Suprapubic skin (tissue), 4 donors: ENCODE measurements around the gene PIK3R2. TPM values are rescaled to one million over a fixed set of nuclear protein-coding genes. Genes with fewer than 3 reads are reported as not detected.

Experiments used
- DNase-seq, 2 donors: peaks; one replicate each; pipeline ENCODE4 v3.0.0-alpha.2; 2019; ENCODE audit warnings: low spot score in 2 of 2
- H3K27ac ChIP-seq: fragments of 200-600 bp; sonication (generic); one replicate; pipeline ENCODE4 v1.5.1; 2019
- H3K27me3 ChIP-seq: fragments of 200-600 bp; sonication (generic); one replicate; pipeline ENCODE4 v1.5.1; 2019
- H3K36me3 ChIP-seq: fragments of 200-600 bp; sonication (generic); one replicate; pipeline ENCODE4 v1.5.1; 2019
- H3K4me1 ChIP-seq: fragments of 200-600 bp; sonication (generic); one replicate; pipeline ENCODE4 v1.5.1; 2019
- H3K4me3 ChIP-seq: fragments of 200-600 bp; sonication (generic); one replicate; pipeline ENCODE4 v1.5.1; 2019; ENCODE audit warnings: mild to moderate bottlenecking
- H3K9me3 ChIP-seq: fragments of 200-600 bp; sonication (generic); one replicate; pipeline ENCODE4 v1.5.1; 2019
- CTCF ChIP-seq, 2 donors: fragments of 200-600 bp in 1 of 2; fragments of 450-650 bp in 1 of 2; sonication (generic) in 1 of 2; IDR thresholded peaks; one replicate each; pipeline ENCODE4 v1.5.1; 2016 to 2019; ENCODE audit warnings: antibody characterized with exemption in 2 of 2, mild to moderate bottlenecking in 1 of 2, moderate library complexity in 1 of 2
- EP300 ChIP-seq: sonication (generic); formaldehyde crosslinking; IDR thresholded peaks from one replicate; pipeline ENCODE4 v1.6.1; 2017; ENCODE audit warnings: antibody characterized with exemption
- POLR2A ChIP-seq, 2 donors: fragments of 450-650 bp; IDR thresholded peaks; one replicate each; pipeline ENCODE4 v1.6.1; 2017; ENCODE audit warnings: antibody characterized with exemption in 2 of 2, mild to moderate bottlenecking in 2 of 2, moderate library complexity in 2 of 2
- POLR2AphosphoS5 ChIP-seq, 3 donors: sonication (generic); formaldehyde crosslinking; IDR thresholded peaks; one replicate each; pipeline ENCODE4 v1.6.1; 2017; ENCODE audit warnings: antibody characterized with exemption in 3 of 3
- WGBS: methylation state at CpG from one replicate; pipeline ENCODE4 v1.1.5; 2018; 5-methylcytosine and 5-hydroxymethylcytosine counted together
- total RNA-seq, 4 donors: library from RNA; depleted of rRNA; stranded (reverse); fragments of >200 nt; gene quantifications; one replicate each; pipeline ENCODE4 v1.1.0, GENCODE V29; 2016

PIK3R2 gene
- total RNA-seq, 4 donors from 2014 or later = 14.1 to 25.9 (median 19.5) TPM

GRCh38 chr19:18109341-18109732 is 43.6 kb upstream of the PIK3R2 start:
- TF ChIP-seq POLR2A (IDR thresholded peaks at IDR 0.05) = no peak
- TF ChIP-seq POLR2AphosphoS5 (IDR thresholded peaks at IDR 0.05) = no peak
- TF ChIP-seq EP300 = no peak
- TF ChIP-seq CTCF (IDR thresholded peaks at IDR 0.05) = no peak
- no peaks in the 10 kb centered on the region for H3K36me3 ChIP-seq
- no peak for DNase-seq
- no peaks in the 10 kb centered on the region for H3K27me3 ChIP-seq
- H3K4me3 ChIP-seq = peak overlapping the region; percentile 74
- 86% methylated on average over 8 of the region's 12 CpGs for WGBS
- H3K27ac ChIP-seq = no peak overlapping the region
- H3K4me1 ChIP-seq = peaks cover 24% of the 10 kb centered on the region
- H3K9me3 ChIP-seq = no peaks in the 10 kb centered on the region

GRCh38 chr19:18109733-18110608 is 43.0 kb upstream of the PIK3R2 start:
- peaks cover 19% of the 10 kb centered on the region for H3K4me1 ChIP-seq
- 17% methylated on average over 14 of the region's 92 CpGs for WGBS

GRCh38 chr19:18110609-18111232 is 42.2 kb upstream of the PIK3R2 start:
- H3K36me3 ChIP-seq = no peaks in the 10 kb centered on the region
- no peak for DNase-seq
- WGBS = 35% methylated on average over 15 of the region's 22 CpGs
- no peaks in the 10 kb centered on the region for H3K27me3 ChIP-seq
- TF ChIP-seq POLR2A (IDR thresholded peaks at IDR 0.05) (no peak), EP300 (no peak), POLR2AphosphoS5 (IDR thresholded peaks at IDR 0.05) (no peak), CTCF (IDR thresholded peaks at IDR 0.05) (no peak)
- peak overlapping the region; percentile 74 for H3K4me3 ChIP-seq
- no peaks in the 10 kb centered on the region for H3K9me3 ChIP-seq
- peaks cover 19% of the 10 kb centered on the region for H3K4me1 ChIP-seq
- H3K27ac ChIP-seq = peak overlapping the region; percentile 5

More at GRCh38 chr19:18109733-18110608, 43.0 kb upstream of the PIK3R2 start:
- TF ChIP-seq EP300 (no peak), CTCF (IDR thresholded peaks at IDR 0.05) (no peak), POLR2AphosphoS5 (IDR thresholded peaks at IDR 0.05) (no peak), POLR2A (IDR thresholded peaks at IDR 0.05) (no peak)
- no peaks in the 10 kb centered on the region for H3K36me3 ChIP-seq
- H3K27ac ChIP-seq = peak overlapping the region; percentile 32
- peak overlapping the region; percentile 74 for H3K4me3 ChIP-seq
- no peaks in the 10 kb centered on the region for H3K9me3 ChIP-seq
- no peaks in the 10 kb centered on the region for H3K27me3 ChIP-seq
- no peak for DNase-seq

DNA sequence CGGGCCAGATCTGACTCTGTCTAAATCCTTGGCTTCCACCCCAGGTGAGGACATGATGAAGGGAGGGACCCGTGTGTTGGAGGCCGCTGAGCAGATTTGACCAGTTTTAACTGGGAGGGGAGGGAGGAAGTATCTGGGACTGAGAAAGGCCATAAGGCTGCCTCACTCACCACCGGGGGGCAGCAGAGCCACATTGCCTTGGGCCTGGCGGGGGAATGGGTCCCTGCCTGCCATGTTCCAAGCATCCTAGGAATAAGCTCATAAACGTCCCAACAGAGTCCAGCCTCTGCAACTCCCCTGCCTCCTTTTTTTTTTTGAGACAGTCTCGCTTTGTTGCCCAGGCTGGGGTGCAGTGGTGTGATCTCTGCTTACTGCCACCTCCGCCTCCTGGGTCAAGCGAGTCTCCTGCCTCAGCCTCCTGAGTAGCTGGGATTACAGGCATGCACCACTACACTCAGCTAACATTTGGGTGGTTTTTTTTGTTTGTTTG is 39.9 kb upstream of the PIK3R2 start:
- Histone ChIP-seq H3K27ac (no peak overlapping the region), H3K27me3 (no peaks in the 10 kb centered on the region)

More for the DNA sequence above, 39.9 kb upstream of the PIK3R2 start:
- Histone ChIP-seq H3K36me3 (no peaks in the 10 kb centered on the region), H3K4me3 (no peak overlapping the region), H3K9me3 (no peaks in the 10 kb centered on the region), H3K4me1 (peaks cover 30% of the 10 kb centered on the region)
- peak in 1 of 2 donors; percentile 85 for DNase-seq
- WGBS = 44% methylated on average over 6 of the region's 9 CpGs
- TF ChIP-seq CTCF (IDR thresholded peaks at IDR 0.05) (peak; percentile 74 to 87), EP300 (no peak)
